GM21619 (cell line): ENCODE measurements around the gene PTPN2.
"Not testable (repeated sequence)": the region's sequence is repeated elsewhere in the genome, so short reads cannot be mapped to it uniquely, and the experiment has no call there.

Source experiments
- ATAC-seq: cut with Tn5 transposase; IDR thresholded peaks from one replicate; pipeline ENCODE4 v1.9.1; 2021; ENCODE audit not compliant: unreplicated experiment

Gene PTPN2

GRCh38 chr18:12895014-12895413 is 11.0 kb upstream of the PTPN2 start:
- no peak for ATAC-seq

- no peak for ATAC-seq
These were observed 7.5 kb upstream of the PTPN2 start for GRCh38 chr18:12891561-12891960.

- no peak for ATAC-seq
These were observed 6.9 kb upstream of the PTPN2 start for GRCh38 chr18:12890964-12891363.

GRCh38 chr18:12886498-12887126 is 2.6 kb upstream of the PTPN2 start:
- ATAC-seq: no peak

GRCh38 chr18:12885500-12885899 is 1.5 kb upstream of the PTPN2 start:
- ATAC-seq: no peak

GRCh38 chr18:12884406-12885323 is 628 bp upstream of the PTPN2 start:
- ATAC-seq: no peak

GRCh38 chr18:12883372-12883683 is 709 bp downstream of the PTPN2 start:
- peak; percentile 2 for ATAC-seq

- no peak for ATAC-seq
These were observed 1.3 kb downstream of the PTPN2 start for GRCh38 chr18:12882453-12883371.

GRCh38 chr18:12880541-12880910 is 3.5 kb downstream of the PTPN2 start:
- no peak for ATAC-seq

GRCh38 chr18:12879840-12880540 is 4.0 kb downstream of the PTPN2 start:
- ATAC-seq: no peak

- not testable (repeated sequence) for ATAC-seq
These were observed 9.0 kb downstream of the PTPN2 start for GRCh38 chr18:12874992-12875391.

GRCh38 chr18:12873961-12874567 is 10.0 kb downstream of the PTPN2 start:
- not testable (repeated sequence) for ATAC-seq

- ATAC-seq: no peak
These were observed 11.6 kb downstream of the PTPN2 start for GRCh38 chr18:12872408-12872807.

- ATAC-seq: no peak
These were observed 15.5 kb downstream of the PTPN2 start for GRCh38 chr18:12868576-12868975.

- ATAC-seq: no peak
These were observed 16.5 kb downstream of the PTPN2 start for GRCh38 chr18:12867441-12868123.

- ATAC-seq: no peak
These were observed 20.3 kb downstream of the PTPN2 start for GRCh38 chr18:12863687-12864216.

GRCh38 chr18:12862874-12863482 is 21.1 kb downstream of the PTPN2 start:
- no peak for ATAC-seq

- ATAC-seq: no peak
These were observed 21.6 kb downstream of the PTPN2 start for GRCh38 chr18:12862467-12862866.

GRCh38 chr18:12861637-12862036 is 22.4 kb downstream of the PTPN2 start:
- ATAC-seq: no peak
